ENCODE results near the gene LHX2.

Gene LHX2

DNA sequence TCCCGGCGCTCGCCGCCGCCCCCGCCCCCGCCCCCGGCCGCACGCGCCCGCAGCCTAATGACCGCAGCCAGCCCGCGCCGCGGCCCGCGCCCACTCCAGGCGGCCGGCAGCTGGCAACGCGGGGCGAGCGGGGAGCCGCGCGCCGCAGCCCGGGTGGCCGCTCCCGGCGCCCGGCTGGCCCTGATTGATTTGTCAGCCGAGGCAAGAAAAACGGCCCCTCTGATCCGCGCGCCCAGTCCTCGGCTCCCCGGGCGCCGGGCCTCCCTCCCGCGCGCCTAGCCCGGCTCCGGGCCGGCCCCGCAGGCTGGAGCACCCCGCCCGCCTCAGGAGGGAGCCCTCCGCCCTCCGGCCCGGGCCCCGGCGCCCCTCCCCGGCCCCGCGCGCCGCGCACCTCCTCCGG, 11.9 kb upstream of the LHX2 start:
- no peak for DNase-seq (ENCODE audit: low read depth)

DNA sequence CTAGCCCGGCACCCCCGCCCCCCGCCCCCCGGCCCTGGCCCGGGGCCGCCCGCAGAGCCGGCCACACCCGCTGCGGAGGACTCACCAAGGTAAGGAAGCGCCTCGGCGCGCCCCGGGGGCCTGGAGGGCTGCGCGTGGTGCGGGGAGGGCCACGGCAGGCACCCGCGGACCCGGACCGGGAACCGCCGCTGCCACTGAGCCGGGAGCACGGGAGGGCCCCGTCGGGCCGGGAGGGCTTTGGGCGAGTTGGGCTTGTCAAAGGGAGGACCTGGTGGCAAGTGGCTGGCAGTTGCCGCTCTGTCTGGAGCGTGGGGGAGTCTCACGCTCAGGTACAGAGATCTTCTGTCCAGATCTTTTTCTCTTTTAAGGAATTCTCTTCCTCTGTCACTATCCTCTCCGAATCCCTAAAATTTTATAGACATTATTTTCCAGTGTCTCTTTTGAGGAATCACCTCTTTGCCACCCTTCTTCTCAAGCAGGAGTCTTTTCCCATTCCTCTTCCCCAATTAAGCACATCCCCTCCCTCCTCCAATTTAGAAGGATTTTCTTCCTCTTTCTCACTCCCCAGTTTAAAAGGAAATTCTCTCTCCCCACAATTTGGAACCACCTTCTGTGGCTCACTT, 11.3 kb upstream of the LHX2 start:
- DNase-seq (ENCODE audit: low read depth): no peak

- DNase-seq (ENCODE audit: low read depth): no peak
Measured at GRCh38 chr9:124000784-124001457, 10.6 kb upstream of the LHX2 start.

DNA sequence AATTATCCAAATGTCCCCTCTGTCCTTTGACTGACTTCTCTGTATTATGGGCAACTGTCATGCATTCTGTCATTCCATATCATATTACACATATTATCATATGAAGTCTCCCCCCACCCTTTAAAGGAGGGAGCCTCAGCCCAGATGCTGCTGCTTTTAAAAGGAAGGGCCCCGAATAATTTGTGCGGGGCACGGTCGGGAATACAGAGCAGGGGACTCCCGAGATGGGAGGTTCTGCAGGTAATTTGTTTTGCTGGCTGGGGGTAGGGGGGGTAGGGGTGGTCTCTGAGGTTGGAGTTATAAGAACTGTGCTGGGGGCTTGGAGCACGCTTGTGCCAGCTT, 10.1 kb upstream of the LHX2 start:
- no peak for DNase-seq (ENCODE audit: low read depth)

DNA sequence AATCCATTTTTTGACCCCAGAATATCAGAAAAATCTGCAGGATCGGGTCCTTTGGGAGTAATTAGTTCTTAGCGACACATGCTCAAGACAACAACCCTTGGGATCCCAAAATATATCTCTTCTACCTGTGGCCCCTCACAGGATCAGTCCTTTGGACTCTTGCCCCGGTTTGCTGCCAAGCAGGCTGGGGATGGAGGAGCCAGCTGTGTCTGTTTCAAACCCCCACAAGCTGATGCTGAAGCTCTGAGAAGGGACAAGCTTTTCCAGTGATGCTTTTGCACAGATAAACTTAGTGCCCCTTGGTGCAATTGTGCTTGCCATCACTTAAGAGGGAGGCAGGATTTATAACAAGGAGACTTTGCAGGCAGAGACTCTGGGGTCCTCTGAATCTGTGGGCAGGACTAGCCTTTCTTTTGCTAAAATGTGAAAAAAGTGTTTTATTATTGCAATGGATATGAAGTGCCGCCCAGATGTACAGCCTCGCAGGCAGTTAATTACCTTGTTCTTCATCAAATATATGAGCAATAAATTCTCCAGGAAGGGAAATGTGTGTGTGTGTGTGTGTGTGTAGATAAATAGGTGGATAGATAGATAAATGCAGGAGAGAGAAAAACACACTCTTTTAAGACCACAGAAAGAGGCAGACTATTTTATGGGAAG, 9.6 kb upstream of the LHX2 start:
- DNase-seq (ENCODE audit: low read depth): no peak

GRCh38 chr9:124003636-124004349, 7.8 kb upstream of the LHX2 start:
- DNase-seq (ENCODE audit: low read depth): no peak

DNA sequence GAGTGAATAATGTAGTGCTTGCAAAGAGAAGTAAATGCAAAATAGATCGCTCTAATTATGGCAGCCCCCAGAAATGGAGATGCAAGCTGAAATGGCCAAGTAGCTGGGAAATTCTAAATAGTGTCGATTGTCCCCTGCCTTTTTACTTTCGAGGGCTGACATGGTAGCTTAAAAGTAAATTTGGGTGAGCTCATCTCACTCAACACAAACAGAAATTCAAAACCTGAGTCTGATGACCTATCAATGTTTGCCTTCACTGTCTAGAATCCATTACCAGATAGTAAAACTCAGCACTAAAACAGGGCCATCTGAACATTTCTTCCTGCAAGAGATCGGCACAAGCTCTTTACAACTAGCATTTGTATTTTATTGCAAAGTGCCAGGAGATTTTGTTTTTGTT, 7.0 kb upstream of the LHX2 start:
- no peak for DNase-seq (ENCODE audit: low read depth)

- DNase-seq (ENCODE audit: low read depth): no peak
Measured at GRCh38 chr9:124005029-124005771, 6.4 kb upstream of the LHX2 start.

GRCh38 chr9:124006448-124007361, 4.9 kb upstream of the LHX2 start:
- no peak for DNase-seq (ENCODE audit: low read depth)

DNA sequence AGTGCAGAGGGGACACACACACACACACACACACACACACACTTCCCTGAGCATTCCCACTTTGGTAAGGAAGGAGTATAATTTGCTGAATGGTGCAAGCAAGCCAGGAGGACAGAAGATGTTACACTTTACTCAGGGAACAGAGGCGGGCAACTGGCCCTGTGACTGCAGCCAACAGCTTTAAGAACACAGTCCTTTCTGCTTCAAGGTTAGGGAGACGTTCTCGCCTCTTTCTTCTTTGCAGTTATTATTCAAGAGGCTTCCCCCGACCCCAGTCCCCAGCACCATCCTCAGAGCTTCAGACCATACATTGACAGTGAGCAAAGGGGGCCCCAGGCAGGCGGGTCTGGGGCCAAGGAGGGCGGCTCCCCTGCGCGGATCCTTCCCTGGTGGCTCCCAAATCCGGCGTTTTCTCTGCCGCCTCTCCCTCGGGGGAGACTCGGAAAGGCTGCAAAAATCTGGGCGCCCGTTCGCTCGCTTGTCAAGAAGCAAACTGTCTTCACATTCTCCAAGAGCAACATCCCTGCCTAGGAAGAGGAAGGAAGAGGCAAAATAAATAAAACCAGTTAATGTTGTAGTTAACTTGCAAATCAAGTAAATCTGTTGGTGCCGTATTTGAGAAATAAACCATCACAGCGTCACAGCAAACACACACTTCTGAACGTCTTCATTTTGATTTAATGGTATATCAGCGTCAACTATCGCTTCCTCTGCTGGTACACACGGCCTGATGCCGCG, 3.8 kb upstream of the LHX2 start:
- no peak for DNase-seq (ENCODE audit: low read depth)

DNA sequence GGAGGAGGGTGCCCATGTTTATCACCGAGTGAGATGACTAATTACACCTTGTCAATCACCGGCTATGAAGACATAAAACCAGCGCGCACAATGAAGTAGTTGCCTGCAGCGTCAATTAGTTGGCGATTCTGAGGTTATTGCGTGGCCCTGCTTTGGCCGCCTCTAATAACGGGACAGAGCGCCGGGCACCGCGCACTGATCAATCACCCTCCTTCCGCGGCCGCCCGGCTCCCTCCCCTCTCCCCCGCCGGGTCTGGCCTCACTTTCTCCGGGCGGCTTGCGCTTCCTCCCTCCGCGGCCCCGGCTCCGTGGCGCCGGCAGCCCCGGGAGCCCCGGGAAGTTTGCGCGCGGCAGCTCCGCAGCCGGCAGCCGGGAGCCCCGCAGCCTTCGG, 3.3 kb upstream of the LHX2 start:
- DNase-seq (ENCODE audit: low read depth): no peak

GRCh38 chr9:124008694-124009530, 2.7 kb upstream of the LHX2 start:
- no peak for DNase-seq (ENCODE audit: low read depth)

GRCh38 chr9:124009531-124010217, 1.9 kb upstream of the LHX2 start:
- DNase-seq (ENCODE audit: low read depth): no peak

GRCh38 chr9:124010303-124010664, 1.3 kb upstream of the LHX2 start:
- no peak for DNase-seq (ENCODE audit: low read depth)

- no peak for DNase-seq (ENCODE audit: low read depth)
Measured at GRCh38 chr9:124010665-124011321, 775 bp upstream of the LHX2 start.

- DNase-seq (ENCODE audit: low read depth): no peak
Measured at GRCh38 chr9:124012368-124013301, 1.1 kb downstream of the LHX2 start.
